ENCODE data around the gene NPC2. TPM values are rescaled to one million over a fixed set of nuclear protein-coding genes. Genes with fewer than 3 reads are reported as not detected.

NPC2 gene
- total RNA-seq, 1 donor from 2014 or later: 524 TPM

- H3K4me1 Mint-ChIP-seq (ENCODE audit: unreplicated experiment): peaks cover 33% of the 10 kb centered on the region
- no peak for DNase-seq (ENCODE audit: extremely low spot score, unreplicated experiment)
- H3K36me3 Mint-ChIP-seq (ENCODE audit: unreplicated experiment): peaks cover 58% of the 10 kb centered on the region
- H3K4me3 Mint-ChIP-seq (ENCODE audit: unreplicated experiment): no peak overlapping the region
- no peaks in the 10 kb centered on the region for H3K9me3 Mint-ChIP-seq (ENCODE audit: unreplicated experiment)
- H3K27ac Mint-ChIP-seq (ENCODE audit: unreplicated experiment): peak overlapping the region; percentile 84
- no peaks in the 10 kb centered on the region for H3K27me3 Mint-ChIP-seq (ENCODE audit: unreplicated experiment)
- TF ChIP-seq CTCF (IDR thresholded peaks at IDR 0.05): no peak
Observed at GRCh38 chr14:74510223-74510931, 17.3 kb upstream of the NPC2 start.

- no peaks in the 10 kb centered on the region for H3K9me3 Mint-ChIP-seq (ENCODE audit: unreplicated experiment)
- DNase-seq (ENCODE audit: extremely low spot score, unreplicated experiment): no peak
- no peak for TF ChIP-seq CTCF (IDR thresholded peaks at IDR 0.05)
- H3K4me3 Mint-ChIP-seq (ENCODE audit: unreplicated experiment): no peak overlapping the region
- peaks cover 56% of the 10 kb centered on the region for H3K36me3 Mint-ChIP-seq (ENCODE audit: unreplicated experiment)
- no peaks in the 10 kb centered on the region for H3K27me3 Mint-ChIP-seq (ENCODE audit: unreplicated experiment)
- H3K27ac Mint-ChIP-seq (ENCODE audit: unreplicated experiment): peak overlapping the region; percentile 57
- H3K4me1 Mint-ChIP-seq (ENCODE audit: unreplicated experiment): peaks cover 32% of the 10 kb centered on the region
Observed at GRCh38 chr14:74509587-74510222, 16.6 kb upstream of the NPC2 start.

- Mint-ChIP-seq H3K27me3 (ENCODE audit: unreplicated experiment) (no peaks in the 10 kb centered on the region), H3K27ac (ENCODE audit: unreplicated experiment) (no peak overlapping the region), H3K4me1 (ENCODE audit: unreplicated experiment) (peaks cover 29% of the 10 kb centered on the region), H3K36me3 (ENCODE audit: unreplicated experiment) (peaks cover 54% of the 10 kb centered on the region), H3K4me3 (ENCODE audit: unreplicated experiment) (no peak overlapping the region), H3K9me3 (ENCODE audit: unreplicated experiment) (no peaks in the 10 kb centered on the region)
- TF ChIP-seq CTCF (IDR thresholded peaks at IDR 0.05): no peak
- DNase-seq (ENCODE audit: extremely low spot score, unreplicated experiment): no peak
Observed at GRCh38 chr14:74508844-74509428, 15.8 kb upstream of the NPC2 start.

- Mint-ChIP-seq H3K27me3 (ENCODE audit: unreplicated experiment) (no peaks in the 10 kb centered on the region), H3K27ac (ENCODE audit: unreplicated experiment) (no peak overlapping the region)
Observed at GRCh38 chr14:74508292-74508731, 15.2 kb upstream of the NPC2 start.

More at GRCh38 chr14:74508292-74508731, 15.2 kb upstream of the NPC2 start:
- DNase-seq (ENCODE audit: extremely low spot score, unreplicated experiment): no peak
- Mint-ChIP-seq H3K36me3 (ENCODE audit: unreplicated experiment) (peaks cover 54% of the 10 kb centered on the region), H3K9me3 (ENCODE audit: unreplicated experiment) (no peaks in the 10 kb centered on the region), H3K4me3 (ENCODE audit: unreplicated experiment) (no peak overlapping the region), H3K4me1 (ENCODE audit: unreplicated experiment) (peaks cover 29% of the 10 kb centered on the region)
- TF ChIP-seq CTCF (IDR thresholded peaks at IDR 0.05): peak; percentile 45
